ENCODE data around the gene MRTFA. TPM values are rescaled to one million over a fixed set of nuclear protein-coding genes. Genes with fewer than 3 reads are reported as not detected.
A peak's percentile ranks its signal among the peaks of the same experiment; 100 is the strongest.

Gene MRTFA
- total RNA-seq, 1 donor from 2014 or later, result 11.3 TPM

DNA sequence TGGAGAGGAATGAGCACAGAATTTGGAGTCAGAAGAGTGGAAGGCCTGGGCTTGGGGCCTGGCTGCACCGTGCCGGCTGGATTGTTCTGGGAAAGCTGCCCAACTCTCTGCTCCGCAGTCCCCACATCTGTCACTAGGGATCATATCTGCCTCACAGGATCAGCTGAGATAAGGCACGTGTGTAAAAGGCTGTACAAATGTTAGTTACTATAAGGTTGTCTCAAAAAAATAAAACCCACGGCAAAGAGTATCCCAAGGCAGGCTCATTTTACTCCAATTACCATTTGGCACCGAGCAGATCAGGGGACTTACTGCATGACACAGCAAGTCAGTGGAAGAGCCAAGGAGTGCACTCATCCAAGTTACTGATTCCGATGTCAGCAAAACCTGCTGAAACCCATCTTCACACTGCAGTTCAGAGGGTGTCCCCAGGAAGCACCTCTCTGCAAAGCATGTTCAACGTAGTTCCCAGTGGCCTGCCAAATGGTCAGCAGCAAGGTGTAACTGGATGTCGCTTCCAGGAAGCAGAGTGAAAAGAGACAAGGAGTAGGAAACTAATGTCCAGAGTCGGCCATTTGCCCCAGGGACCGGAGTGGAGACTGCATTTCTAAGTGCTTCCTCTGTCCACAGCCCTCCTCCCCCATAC lies 18.1 kb upstream of the MRTFA start:
- Histone ChIP-seq H3K79me2 (ENCODE audit: low read depth) (no peaks in the 10 kb centered on the region), H3F3A (ENCODE audit: low read depth) (peaks cover 12% of the 10 kb centered on the region), H3K9me3 (ENCODE audit: low read depth) (no peaks in the 10 kb centered on the region), H3K4me2 (peak overlapping the region; percentile 13), H4K20me1 (ENCODE audit: low read depth) (no peaks in the 10 kb centered on the region), H2AFZ (replicated peaks) (peak overlapping the region; percentile 91), H3K27me3 (no peaks in the 10 kb centered on the region), H3K27ac (peak overlapping the region; percentile 43), H3K36me3 (no peaks in the 10 kb centered on the region), H3K9ac (no peak overlapping the region), H3K4me3 (no peak overlapping the region), H3K4me1 (peaks cover 6% of the 10 kb centered on the region)
- H3K4me3 Mint-ChIP-seq, result no peak overlapping the region
- TF ChIP-seq, protein P1, sequence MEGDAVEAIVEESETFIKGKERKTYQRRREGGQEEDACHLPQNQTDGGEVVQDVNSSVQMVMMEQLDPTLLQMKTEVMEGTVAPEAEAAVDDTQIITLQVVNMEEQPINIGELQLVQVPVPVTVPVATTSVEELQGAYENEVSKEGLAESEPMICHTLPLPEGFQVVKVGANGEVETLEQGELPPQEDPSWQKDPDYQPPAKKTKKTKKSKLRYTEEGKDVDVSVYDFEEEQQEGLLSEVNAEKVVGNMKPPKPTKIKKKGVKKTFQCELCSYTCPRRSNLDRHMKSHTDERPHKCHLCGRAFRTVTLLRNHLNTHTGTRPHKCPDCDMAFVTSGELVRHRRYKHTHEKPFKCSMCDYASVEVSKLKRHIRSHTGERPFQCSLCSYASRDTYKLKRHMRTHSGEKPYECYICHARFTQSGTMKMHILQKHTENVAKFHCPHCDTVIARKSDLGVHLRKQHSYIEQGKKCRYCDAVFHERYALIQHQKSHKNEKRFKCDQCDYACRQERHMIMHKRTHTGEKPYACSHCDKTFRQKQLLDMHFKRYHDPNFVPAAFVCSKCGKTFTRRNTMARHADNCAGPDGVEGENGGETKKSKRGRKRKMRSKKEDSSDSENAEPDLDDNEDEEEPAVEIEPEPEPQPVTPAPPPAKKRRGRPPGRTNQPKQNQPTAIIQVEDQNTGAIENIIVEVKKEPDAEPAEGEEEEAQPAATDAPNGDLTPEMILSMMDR (IDR thresholded peaks at IDR 0.05), result peak; percentile 31
- TF ChIP-seq EZH2phosphoT487 (IDR thresholded peaks at IDR 0.05) (no peak), EZH2 (IDR thresholded peaks at IDR 0.05) (no peak)
- no peaks in the 10 kb centered on the region for H3K9me3 Mint-ChIP-seq
- H3K36me3 Mint-ChIP-seq, result no peaks in the 10 kb centered on the region
- peak overlapping the region; percentile 4 for H3K27ac Mint-ChIP-seq
- H3K27me3 Mint-ChIP-seq (ENCODE audit: insufficient read depth, low read depth), result peaks cover 5% of the 10 kb centered on the region
- no peak for DNase-seq (ENCODE audit: low spot score)
- H3K4me1 Mint-ChIP-seq, result peaks cover 36% of the 10 kb centered on the region

- Histone ChIP-seq H3K4me1 (peaks cover 6% of the 10 kb centered on the region), H3K27ac (no peak overlapping the region), H3K79me2 (ENCODE audit: low read depth) (no peaks in the 10 kb centered on the region), H3F3A (ENCODE audit: low read depth) (peaks cover 12% of the 10 kb centered on the region), H4K20me1 (ENCODE audit: low read depth) (no peaks in the 10 kb centered on the region), H3K9me3 (ENCODE audit: low read depth) (no peaks in the 10 kb centered on the region), H3K36me3 (no peaks in the 10 kb centered on the region), H3K9ac (no peak overlapping the region), H2AFZ (replicated peaks) (no peak overlapping the region), H3K27me3 (no peaks in the 10 kb centered on the region), H3K4me3 (no peak overlapping the region), H3K4me2 (no peak overlapping the region)
- Mint-ChIP-seq H3K9me3 (no peaks in the 10 kb centered on the region), H3K4me3 (peak overlapping the region; percentile 64), H3K27ac (no peak overlapping the region), H3K27me3 (ENCODE audit: insufficient read depth, low read depth) (peaks cover 10% of the 10 kb centered on the region), H3K4me1 (peaks cover 36% of the 10 kb centered on the region), H3K36me3 (no peaks in the 10 kb centered on the region)
- no peak for DNase-seq (ENCODE audit: low spot score)
- TF ChIP-seq EZH2phosphoT487 (IDR thresholded peaks at IDR 0.05) (no peak), EZH2 (IDR thresholded peaks at IDR 0.05) (no peak)
- TF ChIP-seq, protein P1 (IDR thresholded peaks at IDR 0.05), result no peak
These were observed 16.8 kb upstream of the MRTFA start for GRCh38 chr22:40653361-40653760.

- Histone ChIP-seq H3K27ac (no peak overlapping the region), H3K4me3 (peak overlapping the region; percentile 25), H3K9me3 (ENCODE audit: low read depth) (no peaks in the 10 kb centered on the region), H2AFZ (replicated peaks) (peak overlapping the region; percentile 89), H3K9ac (no peak overlapping the region), H3K4me1 (peaks cover 6% of the 10 kb centered on the region), H3K79me2 (ENCODE audit: low read depth) (no peaks in the 10 kb centered on the region), H3K27me3 (no peaks in the 10 kb centered on the region), H3K4me2 (peak overlapping the region; percentile 54), H4K20me1 (ENCODE audit: low read depth) (no peaks in the 10 kb centered on the region), H3F3A (ENCODE audit: low read depth) (peaks cover 12% of the 10 kb centered on the region), H3K36me3 (no peaks in the 10 kb centered on the region)
- Mint-ChIP-seq H3K9me3 (no peaks in the 10 kb centered on the region), H3K4me3 (peak overlapping the region; percentile 77), H3K4me1 (peaks cover 36% of the 10 kb centered on the region), H3K27ac (peak overlapping the region; percentile 90), H3K27me3 (ENCODE audit: insufficient read depth, low read depth) (peaks cover 10% of the 10 kb centered on the region), H3K36me3 (no peaks in the 10 kb centered on the region)
- TF ChIP-seq EZH2phosphoT487 (IDR thresholded peaks at IDR 0.05) (no peak), EZH2 (IDR thresholded peaks at IDR 0.05) (no peak)
- TF ChIP-seq, protein P1 (IDR thresholded peaks at IDR 0.05), result no peak
- peak; percentile 69 for DNase-seq (ENCODE audit: low spot score)
These were observed 15.3 kb upstream of the MRTFA start for GRCh38 chr22:40651563-40652501.
